ENCODE measurements around the gene CACNA1B. TPM values are rescaled to one million over a fixed set of nuclear protein-coding genes. Genes with fewer than 3 reads are reported as not detected.
"Not testable (repeated sequence)": the region's sequence is repeated elsewhere in the genome, so short reads cannot be mapped to it uniquely, and the experiment has no call there.

CACNA1B gene
- total and polyA plus RNA-seq, 2 of the 13 experiments (the other 11 are each of a cell fraction or from before 2014, with no cell fraction given) = under 0.01 to 0.04 TPM

DNA sequence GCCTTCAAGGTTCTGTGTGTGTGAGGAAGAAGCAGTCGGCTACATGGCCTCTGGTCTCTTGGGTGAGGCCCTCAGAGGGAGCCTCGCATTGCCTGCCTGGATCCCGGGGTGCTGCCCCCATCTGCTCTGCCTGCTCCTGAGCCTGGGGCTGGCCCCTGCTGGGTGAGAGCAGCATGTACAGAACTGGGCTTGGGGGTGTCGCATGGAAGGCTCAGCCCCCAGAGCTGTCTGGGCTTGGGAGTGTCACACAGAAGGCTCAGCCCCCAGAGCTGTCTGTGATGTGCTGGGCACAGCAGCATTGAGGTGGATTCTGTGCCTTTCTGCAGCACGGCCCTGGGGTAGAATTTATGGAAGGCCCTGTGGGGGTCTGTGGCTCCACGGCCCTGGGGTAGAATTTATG is 6.4 kb downstream of the CACNA1B start:
- CTCF ChIA-PET (ENCODE audit: low intra/inter-chr PET ratio, low total read pairs); POLR2A ChIA-PET; intact Hi-C loops (cut with micrococcal nuclease; ENCODE audit: unreplicated experiment): not testable (repeated sequence)

DNA sequence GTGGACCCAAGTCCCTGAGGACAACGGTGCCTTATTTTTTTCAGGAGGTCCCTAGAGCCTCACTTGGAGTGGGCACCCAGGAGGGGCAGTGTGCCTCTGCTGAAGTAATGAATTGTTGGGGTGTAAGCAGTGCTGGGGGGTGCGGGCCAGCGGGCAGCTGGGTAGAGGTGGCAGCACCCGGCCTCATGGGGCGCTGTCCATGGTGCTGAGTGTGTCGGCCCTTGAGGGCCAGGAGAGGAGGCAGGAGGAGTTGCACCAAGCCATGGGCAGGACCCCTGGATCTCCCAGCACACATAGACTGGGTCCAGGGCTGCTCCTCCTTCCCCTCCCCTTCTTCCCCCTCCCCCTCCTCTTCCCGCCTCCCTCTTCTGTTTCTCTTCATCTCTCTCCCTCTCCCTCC is 7.0 kb downstream of the CACNA1B start:
- ATAC-seq = peak; percentile 45; the same call in 2 of the 3 replicates
- TF ChIP-seq ZNF441 (CRISPR knock-in tag; IDR thresholded peaks at IDR 0.05; ENCODE audit: borderline replicate concordance) (peak; percentile 29; the same call in 1 of the 2 replicates), KLF6 (CRISPR knock-in tag; IDR thresholded peaks at IDR 0.05) (peak; percentile 34; the same call in 1 of the 2 replicates), HES4 (CRISPR knock-in tag; IDR thresholded peaks at IDR 0.05; ENCODE audit: borderline replicate concordance) (0 out of 2 replicates have a peak, but pooled peaks have one; percentile 50), ZNF574 (CRISPR knock-in tag; IDR thresholded peaks at IDR 0.05) (0 out of 2 replicates have a peak, but pooled peaks have one; percentile 19), NFKB2 (CRISPR knock-in tag; IDR thresholded peaks at IDR 0.05; ENCODE audit: borderline replicate concordance) (peak; percentile 28; the same call in 1 of the 2 replicates), ERF (CRISPR knock-in tag; IDR thresholded peaks at IDR 0.05) (0 out of 2 replicates have a peak, but pooled peaks have one; percentile 39), ZSCAN9 (CRISPR knock-in tag; IDR thresholded peaks at IDR 0.05; ENCODE audit: borderline replicate concordance) (0 out of 2 replicates have a peak, but pooled peaks have one; percentile 38), MEIS2 (CRISPR knock-in tag; IDR thresholded peaks at IDR 0.05) (0 out of 2 replicates have a peak, but pooled peaks have one; percentile 39), MIER2 (CRISPR knock-in tag; IDR thresholded peaks at IDR 0.05) (peak; percentile 92), SALL1 (CRISPR knock-in tag; IDR thresholded peaks at IDR 0.05) (peak; percentile 38; the same call in 1 of the 2 replicates), TSC22D2 (CRISPR knock-in tag; IDR thresholded peaks at IDR 0.05; ENCODE audit: borderline replicate concordance) (0 out of 2 replicates have a peak, but pooled peaks have one; percentile 31)
- TF ChIP-seq, protein P1, sequence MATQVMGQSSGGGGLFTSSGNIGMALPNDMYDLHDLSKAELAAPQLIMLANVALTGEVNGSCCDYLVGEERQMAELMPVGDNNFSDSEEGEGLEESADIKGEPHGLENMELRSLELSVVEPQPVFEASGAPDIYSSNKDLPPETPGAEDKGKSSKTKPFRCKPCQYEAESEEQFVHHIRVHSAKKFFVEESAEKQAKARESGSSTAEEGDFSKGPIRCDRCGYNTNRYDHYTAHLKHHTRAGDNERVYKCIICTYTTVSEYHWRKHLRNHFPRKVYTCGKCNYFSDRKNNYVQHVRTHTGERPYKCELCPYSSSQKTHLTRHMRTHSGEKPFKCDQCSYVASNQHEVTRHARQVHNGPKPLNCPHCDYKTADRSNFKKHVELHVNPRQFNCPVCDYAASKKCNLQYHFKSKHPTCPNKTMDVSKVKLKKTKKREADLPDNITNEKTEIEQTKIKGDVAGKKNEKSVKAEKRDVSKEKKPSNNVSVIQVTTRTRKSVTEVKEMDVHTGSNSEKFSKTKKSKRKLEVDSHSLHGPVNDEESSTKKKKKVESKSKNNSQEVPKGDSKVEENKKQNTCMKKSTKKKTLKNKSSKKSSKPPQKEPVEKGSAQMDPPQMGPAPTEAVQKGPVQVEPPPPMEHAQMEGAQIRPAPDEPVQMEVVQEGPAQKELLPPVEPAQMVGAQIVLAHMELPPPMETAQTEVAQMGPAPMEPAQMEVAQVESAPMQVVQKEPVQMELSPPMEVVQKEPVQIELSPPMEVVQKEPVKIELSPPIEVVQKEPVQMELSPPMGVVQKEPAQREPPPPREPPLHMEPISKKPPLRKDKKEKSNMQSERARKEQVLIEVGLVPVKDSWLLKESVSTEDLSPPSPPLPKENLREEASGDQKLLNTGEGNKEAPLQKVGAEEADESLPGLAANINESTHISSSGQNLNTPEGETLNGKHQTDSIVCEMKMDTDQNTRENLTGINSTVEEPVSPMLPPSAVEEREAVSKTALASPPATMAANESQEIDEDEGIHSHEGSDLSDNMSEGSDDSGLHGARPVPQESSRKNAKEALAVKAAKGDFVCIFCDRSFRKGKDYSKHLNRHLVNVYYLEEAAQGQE (IDR thresholded peaks at IDR 0.05; ENCODE audit: borderline replicate concordance in 1 of 2, low read depth in 1 of 2, low read length in 2 of 2) = peak; percentile 44 to 89

More for the DNA sequence above, 6.4 kb downstream of the CACNA1B start:
- in situ Hi-C loops (cut with HindIII; ENCODE audit: extremely low pct_ligation_motif_present, low pct_unique_long_range_greater_than_20kb); BruUV-seq (replicated peaks); H3K4me2 ChIP-seq (ENCODE audit: low read depth, low read length); H2AFZ ChIP-seq (ENCODE audit: low read length); H3K9ac ChIP-seq (ENCODE audit: insufficient read depth, low read depth, low read length); H3K4me3 ChIP-seq (replicated peaks in 1 of 3; ENCODE audit: insufficient read depth in 1 of 3, low read depth in 2 of 3, low read length in 3 of 3); H3K36me3 ChIP-seq (replicated peaks in 1 of 2; ENCODE audit: control insufficient read depth in 1 of 2, insufficient read depth in 2 of 2, low read length in 2 of 2); FAIRE-seq; H3K4me1 ChIP-seq (ENCODE audit: insufficient read depth, low read length); H4K20me1 ChIP-seq (ENCODE audit: insufficient read depth, low read length); DNase-seq (ENCODE audit: low spot score); H3K79me2 ChIP-seq (ENCODE audit: insufficient read depth, low read length); H3K27ac ChIP-seq (ENCODE audit: extremely low read length, insufficient read depth, low read length); H3K9me3 ChIP-seq (ENCODE audit: low read length); ATAC-seq; H3K27me3 ChIP-seq (ENCODE audit: control insufficient read depth in 1 of 2, insufficient read depth in 2 of 2, low read length in 2 of 2): not testable (repeated sequence)
- WGBS (ENCODE audit: low lambda C conversion rate) = no CpG with 5 or more reads among the region's 6 CpGs

More for the DNA sequence above, 7.0 kb downstream of the CACNA1B start:
- H3K4me3 ChIP-seq (replicated peaks in 1 of 3; ENCODE audit: insufficient read depth in 1 of 3, low read depth in 2 of 3, low read length in 3 of 3); FAIRE-seq; H3K4me1 ChIP-seq (ENCODE audit: insufficient read depth, low read length); POLR2A ChIA-PET; H4K20me1 ChIP-seq (ENCODE audit: insufficient read depth, low read length); H3K36me3 ChIP-seq (replicated peaks in 1 of 2; ENCODE audit: control insufficient read depth in 1 of 2, insufficient read depth in 2 of 2, low read length in 2 of 2); intact Hi-C loops (cut with micrococcal nuclease; ENCODE audit: unreplicated experiment); H3K9ac ChIP-seq (ENCODE audit: insufficient read depth, low read depth, low read length); H3K27me3 ChIP-seq (ENCODE audit: control insufficient read depth in 1 of 2, insufficient read depth in 2 of 2, low read length in 2 of 2); H2AFZ ChIP-seq (ENCODE audit: low read length); DNase-seq (ENCODE audit: low spot score); H3K4me2 ChIP-seq (ENCODE audit: low read depth, low read length); H3K9me3 ChIP-seq (ENCODE audit: low read length); CTCF ChIA-PET (ENCODE audit: low intra/inter-chr PET ratio, low total read pairs); in situ Hi-C loops (cut with HindIII; ENCODE audit: extremely low pct_ligation_motif_present, low pct_unique_long_range_greater_than_20kb); H3K27ac ChIP-seq (ENCODE audit: extremely low read length, insufficient read depth, low read length); H3K79me2 ChIP-seq (ENCODE audit: insufficient read depth, low read length); BruUV-seq (replicated peaks): not testable (repeated sequence)
- 9% methylated on average over 1 of the region's 7 CpGs for WGBS (ENCODE audit: low lambda C conversion rate)

Measured in HepG2 (cell line).